Effector CD8-positive, alpha-beta T cell (primary cell): ENCODE data around the gene SVBP.
"Not testable (repeated sequence)": the region's sequence is repeated elsewhere in the genome, so short reads cannot be mapped to it uniquely, and the experiment has no call there.

ENCODE experiments used
- DNase-seq: peaks from one replicate; lab custom pipeline; 2025; lab: John Stamatoyannopoulos, UW
- total RNA-seq, 4 experiments: gene quantifications; one replicate each; lab custom pipeline; 2026; lab: John Stamatoyannopoulos, UW

Gene SVBP, protein sequence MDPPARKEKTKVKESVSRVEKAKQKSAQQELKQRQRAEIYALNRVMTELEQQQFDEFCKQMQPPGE
- 8.9 to 13.4 (median 11.4) reads per million in 4 experiments for total RNA-seq

DNA sequence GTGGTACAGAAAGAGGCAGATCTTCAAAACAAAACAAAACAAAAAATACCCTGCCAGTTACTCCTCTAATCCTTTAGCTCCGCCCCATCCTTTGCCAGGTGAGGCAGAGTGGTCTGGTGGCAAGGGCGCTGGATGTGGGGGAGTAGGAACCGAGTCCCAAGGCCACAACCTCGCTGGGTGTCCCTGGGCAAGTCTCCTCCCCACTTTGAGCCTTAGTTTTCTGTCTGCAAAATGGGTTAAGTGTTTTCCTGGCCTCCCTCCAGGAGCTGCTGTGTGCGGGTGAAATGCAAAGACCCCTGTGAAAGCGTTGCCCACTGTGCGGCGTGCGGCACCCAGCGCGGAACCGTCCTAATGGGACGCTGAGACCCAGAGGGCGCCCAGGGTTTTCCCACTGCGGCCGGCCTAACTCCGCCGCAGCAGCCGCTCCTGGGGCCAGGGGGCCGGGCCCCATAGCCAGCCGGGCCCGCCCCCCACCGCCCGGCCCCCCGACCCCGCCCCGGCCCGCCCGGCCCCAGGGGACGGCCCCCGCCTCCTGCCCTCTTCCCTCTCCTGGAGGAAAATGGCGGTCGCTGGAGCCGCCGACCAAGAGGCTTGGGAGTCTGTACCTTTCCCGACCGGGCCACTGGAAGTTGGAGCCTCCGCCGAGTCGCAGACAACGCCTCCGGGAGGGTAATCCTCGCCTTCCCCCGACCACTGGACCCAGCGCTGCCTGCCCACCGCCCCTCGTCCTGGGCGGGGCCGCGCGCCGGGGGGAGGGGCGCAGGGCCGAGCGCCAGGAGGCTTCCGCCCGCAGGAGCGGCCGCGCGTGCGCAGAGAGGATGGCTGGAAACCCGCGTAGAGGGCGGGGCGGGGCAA is at the start of gene SVBP, which contains the start of gene ERMAP:
Gene SVBP (minus strand): TSS at position 813 of the 855 bp plus-strand sequence. CDS start 853 bp downstream, outside the sequence.
Gene ERMAP (plus strand): TSS at position 538 of the 855 bp plus-strand sequence. CDS start 13,327 bp downstream, outside the sequence.
- peak; percentile 91 for DNase-seq

GRCh38 chr1:42866549-42866948 is 49.4 kb upstream of the SVBP start:
- no peak for DNase-seq

- DNase-seq, result no peak
Measured at GRCh38 chr1:42861014-42861399, 43.8 kb upstream of the SVBP start.

DNA sequence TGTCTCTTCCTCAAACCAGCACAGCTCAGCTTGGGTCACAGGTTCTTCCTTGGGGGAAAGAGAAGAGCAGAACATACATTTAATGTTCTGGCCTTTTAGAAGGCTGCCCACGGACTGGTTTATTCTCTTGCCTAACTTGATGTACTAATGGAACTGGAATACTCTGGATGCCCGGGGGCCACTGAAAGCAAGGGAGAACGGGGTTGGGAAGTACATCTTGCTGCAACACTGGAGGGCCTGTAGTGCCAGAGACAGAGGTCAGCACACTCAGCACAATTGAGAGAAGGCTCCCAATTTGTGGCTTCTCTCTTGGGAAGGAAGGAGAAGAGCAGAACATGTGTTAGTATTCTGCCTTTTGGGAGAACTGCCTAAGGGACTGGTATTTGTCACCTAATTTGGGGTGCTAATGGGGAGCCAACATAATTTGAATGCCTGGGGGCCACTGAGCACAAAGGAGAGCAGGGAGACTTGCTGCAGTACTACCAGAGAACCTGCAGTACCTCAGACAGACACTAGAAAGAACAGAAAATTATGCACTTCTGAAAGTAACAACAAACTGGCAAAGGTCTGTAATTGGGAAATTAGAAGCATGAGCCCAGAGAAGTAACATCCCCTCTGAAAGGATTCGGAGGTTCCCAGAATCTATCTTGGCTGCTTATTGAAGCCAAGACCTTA is 43.3 kb upstream of the SVBP start:
- no peak for DNase-seq

GRCh38 chr1:42859366-42859765 is 42.2 kb upstream of the SVBP start:
- not testable (repeated sequence) for DNase-seq

GRCh38 chr1:42856554-42856953 is 39.4 kb upstream of the SVBP start:
- not testable (repeated sequence) for DNase-seq

GRCh38 chr1:42853116-42853884 is 36.1 kb upstream of the SVBP start:
- no peak for DNase-seq

DNA sequence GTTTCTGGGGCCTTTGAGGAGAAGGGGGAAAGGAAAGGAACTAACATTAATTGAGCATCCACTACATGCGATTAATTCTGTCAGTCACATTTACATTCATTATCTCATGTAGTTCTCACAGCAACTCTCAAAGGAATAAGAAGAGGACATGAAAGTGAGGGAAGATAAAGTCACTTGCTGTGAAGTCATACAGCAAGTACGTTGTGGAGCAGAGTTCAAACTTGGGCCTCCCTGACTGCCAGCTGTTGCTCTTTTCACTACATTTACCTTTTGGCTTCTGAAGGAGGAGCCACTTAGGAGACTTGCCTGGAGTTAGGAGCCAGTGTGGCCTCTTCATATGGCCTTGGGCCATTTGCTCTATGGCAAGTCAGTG is 35.4 kb upstream of the SVBP start:
- no peak for DNase-seq

DNA sequence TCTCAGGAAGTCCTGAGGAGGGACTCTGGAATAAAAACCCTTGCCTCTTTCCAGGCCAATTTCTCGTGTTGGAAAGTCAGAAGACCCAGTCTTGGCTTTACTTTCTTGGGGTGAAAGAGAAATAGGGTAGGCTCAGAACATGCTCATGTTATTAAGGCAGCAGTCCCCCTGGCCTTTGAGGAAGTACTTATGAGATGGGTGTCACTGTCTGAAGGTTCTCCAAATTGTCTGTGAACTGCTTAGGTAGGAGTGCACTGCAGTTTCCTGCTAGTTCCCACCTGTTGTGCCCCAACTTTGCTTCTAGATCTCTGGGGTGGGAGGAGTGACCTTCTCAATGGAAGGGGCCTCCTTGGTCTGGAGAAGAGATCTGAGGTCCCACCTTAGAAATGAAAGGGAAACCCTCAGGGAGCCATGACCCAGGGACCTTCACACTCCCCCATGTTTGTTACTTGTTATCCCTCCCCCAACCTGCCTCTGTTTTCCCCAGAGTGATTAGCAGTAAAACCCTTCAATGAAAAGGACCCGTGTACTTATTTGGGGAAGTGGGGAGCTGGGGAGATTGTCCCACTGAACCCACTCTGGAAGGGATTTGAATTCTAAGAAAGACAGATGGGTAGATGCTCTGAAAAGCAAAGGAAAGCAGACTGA is 34.9 kb upstream of the SVBP start:
- DNase-seq, result no peak

DNA sequence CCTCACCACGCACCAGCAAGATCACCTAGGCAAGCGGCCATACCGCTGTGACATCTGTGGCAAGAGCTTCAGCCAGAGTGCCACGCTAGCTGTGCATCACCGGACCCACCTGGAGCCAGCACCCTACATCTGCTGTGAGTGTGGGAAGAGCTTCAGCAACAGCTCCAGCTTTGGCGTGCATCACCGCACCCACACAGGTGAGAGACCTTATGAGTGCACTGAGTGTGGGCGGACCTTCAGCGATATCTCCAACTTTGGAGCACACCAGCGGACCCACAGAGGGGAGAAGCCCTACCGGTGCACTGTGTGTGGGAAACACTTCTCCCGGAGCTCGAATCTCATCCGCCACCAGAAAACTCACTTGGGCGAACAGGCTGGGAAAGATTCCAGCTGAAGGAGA is 34.2 kb upstream of the SVBP start:
- DNase-seq, result no peak

DNA sequence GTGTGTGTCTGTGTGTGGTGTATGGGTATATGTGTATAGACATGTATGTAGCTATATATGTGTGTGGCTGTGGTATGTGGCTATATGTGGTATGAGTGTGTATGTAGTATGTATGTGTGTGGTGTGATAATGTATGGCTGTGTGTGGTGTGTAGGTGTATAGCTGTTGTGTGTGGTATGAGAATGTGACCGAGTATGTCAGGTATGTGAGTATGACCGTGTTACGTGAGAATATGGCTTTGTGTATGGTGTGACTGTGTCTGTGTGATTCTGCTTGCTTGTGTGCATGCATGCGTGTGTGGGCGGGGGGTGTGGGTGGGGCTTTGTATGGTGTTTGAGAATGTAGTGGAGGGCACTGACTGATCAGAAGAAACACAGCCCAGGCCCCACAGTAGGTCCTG is 32.7 kb upstream of the SVBP start:
- DNase-seq, result no peak

DNA sequence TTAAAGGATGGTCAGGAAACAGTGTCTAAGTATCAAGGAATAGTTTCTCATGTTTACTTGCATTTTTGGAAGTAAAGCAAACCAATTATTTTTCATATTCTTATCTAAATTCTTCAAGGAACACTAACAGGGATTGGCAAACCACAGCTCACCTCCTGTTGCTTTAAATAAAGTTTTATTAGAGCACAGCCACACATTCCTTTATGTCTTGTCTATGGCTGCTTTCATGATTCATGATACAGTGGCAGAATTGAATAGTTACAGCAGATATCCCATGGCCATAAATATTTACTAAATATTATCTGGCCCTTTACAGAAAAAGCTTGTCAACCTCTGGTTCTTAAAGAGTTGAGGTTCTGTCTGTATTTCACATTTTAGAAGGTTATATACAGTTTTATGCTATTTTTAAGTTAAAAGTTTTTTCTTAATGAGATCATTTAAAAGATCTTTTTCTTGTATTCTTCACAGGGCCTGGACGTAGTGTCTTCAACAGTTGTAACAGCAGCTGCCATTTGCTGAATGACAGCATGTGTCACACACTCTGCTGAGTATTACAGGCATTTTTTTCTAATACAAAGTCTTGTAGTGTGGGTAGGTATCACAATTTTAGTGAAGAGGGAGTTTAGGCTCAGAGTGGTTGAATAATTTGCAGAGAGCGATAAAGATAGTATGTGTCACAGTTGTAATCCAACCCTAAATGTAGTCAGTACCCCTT is 31.8 kb upstream of the SVBP start:
- no peak for DNase-seq

GRCh38 chr1:42847721-42848460 is 30.7 kb upstream of the SVBP start:
- DNase-seq, result no peak

GRCh38 chr1:42847111-42847595 is 30.0 kb upstream of the SVBP start:
- no peak for DNase-seq

DNA sequence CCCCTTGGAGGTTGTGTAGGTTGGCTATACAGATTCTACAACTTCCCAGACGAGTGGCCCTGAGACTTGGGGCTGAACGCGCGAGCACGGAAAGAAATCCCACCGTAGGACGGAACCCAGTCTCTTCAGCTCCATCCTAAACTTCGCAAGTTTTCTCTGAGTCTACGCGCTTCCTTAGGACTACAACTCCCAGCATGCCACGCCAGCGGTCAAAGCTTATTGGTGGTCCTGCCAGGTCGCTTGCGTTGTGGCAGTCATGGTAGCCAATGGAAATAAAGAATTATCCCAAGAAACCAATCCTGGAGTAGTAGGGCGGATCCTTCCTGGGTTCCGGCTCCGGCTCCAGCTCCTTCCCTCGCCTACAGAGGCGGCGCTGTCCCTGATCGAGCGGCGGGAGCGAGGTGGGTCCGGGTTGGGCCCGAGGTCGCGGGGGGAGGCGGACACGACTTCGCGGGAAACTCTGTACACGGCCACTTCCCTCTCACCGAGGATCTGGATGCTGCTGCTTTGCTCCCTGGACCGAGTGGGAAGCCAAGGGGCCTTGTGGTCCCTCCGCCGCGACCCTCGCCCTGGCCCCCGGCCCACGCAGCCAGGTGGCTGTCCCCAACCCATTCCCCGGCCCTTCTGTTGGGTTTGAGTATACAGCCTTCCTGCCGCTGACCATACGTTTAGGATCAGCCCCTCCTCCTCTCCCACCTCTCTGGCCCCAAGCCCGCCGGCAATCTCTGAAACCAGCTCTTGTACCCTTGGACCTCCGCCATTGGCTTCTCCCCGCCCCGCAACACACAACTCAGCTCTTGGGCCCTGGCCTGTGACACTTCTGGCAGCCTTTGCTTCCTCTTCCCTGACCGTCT is 29.3 kb upstream of the SVBP start, which contains the start of gene ZNF691:
Gene ZNF691 (plus strand): TSS at position 357 of the 854 bp plus-strand sequence. CDS start 3,046 bp downstream, outside the sequence.
- peak; percentile 83 for DNase-seq

DNA sequence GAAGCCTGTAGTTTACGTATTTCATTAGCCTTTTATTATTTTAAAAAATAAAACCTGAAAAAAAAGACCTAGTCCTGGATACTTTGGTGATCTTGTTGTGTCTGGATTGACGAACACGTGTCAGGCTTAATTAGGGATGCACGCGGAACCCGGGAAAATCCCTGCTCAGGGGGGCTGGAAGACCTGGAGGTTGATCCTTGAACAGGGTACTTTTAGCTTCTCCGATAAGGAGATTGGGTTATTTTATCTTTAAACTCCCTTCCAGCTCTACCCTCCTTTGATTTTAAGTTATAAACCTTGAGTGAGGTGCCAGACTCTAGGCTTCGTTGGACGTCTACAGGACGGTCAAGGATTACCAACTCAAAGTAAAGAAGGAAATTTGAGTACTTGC is 28.7 kb upstream of the SVBP start:
- no peak for DNase-seq

DNA sequence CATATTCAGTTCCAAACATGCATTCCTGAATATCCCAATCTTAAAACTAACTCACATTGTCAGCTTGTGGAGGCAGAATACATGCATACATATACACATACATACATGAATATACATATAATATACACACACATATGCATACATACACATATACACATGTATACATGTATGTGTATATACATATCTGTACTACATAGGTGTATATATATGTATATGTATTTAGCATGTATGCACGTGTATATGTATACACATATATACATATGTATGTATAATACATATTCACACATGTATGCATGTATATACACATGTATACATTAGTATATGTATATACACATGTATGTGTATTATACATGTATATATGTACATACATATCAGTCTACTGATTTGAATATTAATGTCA is 28.0 kb upstream of the SVBP start:
- no peak for DNase-seq

GRCh38 chr1:42844592-42845140 is 27.5 kb upstream of the SVBP start:
- DNase-seq, result no peak
